ENCODE results near the gene PTAR1. TPM values are rescaled to one million over a fixed set of nuclear protein-coding genes. Genes with fewer than 3 reads are reported as not detected.
A peak's percentile ranks its signal among the peaks of the same experiment; 100 is the strongest.

The PTAR1 gene
- total and polyA plus RNA-seq, 3 donors from 2014 or later, result 27.0 to 72.2 (median 68.8) TPM

DNA sequence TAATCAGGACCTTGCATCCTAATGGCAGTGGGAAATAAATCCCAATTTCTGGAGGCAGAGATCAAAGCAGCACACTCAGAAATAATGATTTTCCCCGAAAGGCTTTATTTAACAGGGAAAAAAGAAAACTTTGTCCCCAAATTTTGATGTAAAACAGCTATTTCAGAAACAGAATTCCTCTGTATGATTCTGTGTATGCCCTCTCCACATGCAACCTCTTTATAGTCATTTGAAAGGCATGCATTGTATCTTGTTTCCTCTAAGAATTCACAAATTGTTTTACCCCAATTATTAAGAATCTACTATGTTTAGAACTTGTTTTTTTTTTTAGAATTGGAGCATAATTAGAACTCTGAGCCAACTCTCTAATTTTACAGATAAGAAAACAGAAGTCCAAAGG lies 2.7 kb upstream of the PTAR1 start:
- H3K9me3 ChIP-seq, result no peaks in the 10 kb centered on the region
- peaks cover 7% of the 10 kb centered on the region for H3K4me1 ChIP-seq
- H3K27ac ChIP-seq, result no peak overlapping the region
- H3K27me3 ChIP-seq, result no peaks in the 10 kb centered on the region
- no peak for TF ChIP-seq POLR2A (IDR thresholded peaks at IDR 0.05)
- TF ChIP-seq CTCF (IDR thresholded peaks at IDR 0.05), result no peak
- no peaks in the 10 kb centered on the region for H3K36me3 ChIP-seq (ENCODE audit: low read depth, missing control alignments)
- 74 to 84% methylated on average over 1 of the region's 1 CpG for WGBS, 2 donors
- no peak for DNase-seq
- no peak overlapping the region for H3K4me3 ChIP-seq
- intact Hi-C loops (cut with DNase I; ENCODE audit: low total_unique reads), result no loop called here

GRCh38 chr9:69760278-69760610 lies 433 bp upstream of the PTAR1 start:
- peaks cover 7% of the 10 kb centered on the region for H3K4me1 ChIP-seq
- H3K4me3 ChIP-seq, result peak overlapping the region; percentile 87 to 92
- intact Hi-C loops (cut with DNase I; ENCODE audit: low total_unique reads), result no loop called here
- DNase-seq, result no peak
- H3K9me3 ChIP-seq, result no peaks in the 10 kb centered on the region
- peak overlapping the region; percentile 67 to 97 for H3K27ac ChIP-seq
- TF ChIP-seq POLR2A (IDR thresholded peaks at IDR 0.05) (no peak), CTCF (IDR thresholded peaks at IDR 0.05) (no peak)
- no peaks in the 10 kb centered on the region for H3K36me3 ChIP-seq (ENCODE audit: low read depth, missing control alignments)
- 7% methylated on average over 7 of the region's 7 CpGs for WGBS, 2 donors
- H3K27me3 ChIP-seq, result no peaks in the 10 kb centered on the region

DNA sequence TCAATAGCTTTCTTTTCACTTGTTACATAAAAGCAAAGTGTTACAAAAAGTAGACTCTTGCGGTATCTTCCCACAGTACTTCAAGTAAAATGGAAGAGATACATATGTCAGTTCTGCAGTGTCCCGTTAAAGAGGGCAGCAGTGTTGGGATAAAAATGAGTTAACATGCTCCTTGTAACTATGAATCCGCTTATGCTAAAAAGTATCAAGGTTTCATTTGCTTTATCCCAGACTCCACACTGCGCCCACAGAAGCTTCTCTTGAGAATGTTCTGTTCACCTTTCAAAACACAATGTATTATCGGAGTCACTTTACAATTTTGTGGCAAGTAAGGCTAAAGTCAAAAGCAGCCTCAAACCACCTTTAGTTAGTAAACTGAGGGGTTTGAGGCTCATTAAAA lies 790 bp downstream of the PTAR1 start:
- peak; percentile 22 for DNase-seq
- intact Hi-C loops (cut with DNase I; ENCODE audit: low total_unique reads), result no loop called here
- Histone ChIP-seq H3K4me1 (peaks cover 7% of the 10 kb centered on the region), H3K27ac (peak overlapping the region; percentile 96 to 97), H3K9me3 (no peaks in the 10 kb centered on the region), H3K36me3 (ENCODE audit: low read depth, missing control alignments) (no peaks in the 10 kb centered on the region), H3K27me3 (no peaks in the 10 kb centered on the region), H3K4me3 (peak overlapping the region; percentile 87 to 92)
- 0 to 1% methylated on average over 5 of the region's 5 CpGs for WGBS, 2 donors
- TF ChIP-seq POLR2A (IDR thresholded peaks at IDR 0.05) (no peak), CTCF (IDR thresholded peaks at IDR 0.05) (no peak)

GRCh38 chr9:69757996-69758675 lies 1.7 kb downstream of the PTAR1 start:
- Histone ChIP-seq H3K9me3 (no peaks in the 10 kb centered on the region), H3K4me3 (no peak overlapping the region), H3K27ac (peak overlapping the region in 1 of 2 donors; percentile 97), H3K4me1 (peaks cover 7% of the 10 kb centered on the region), H3K36me3 (ENCODE audit: low read depth, missing control alignments) (no peaks in the 10 kb centered on the region), H3K27me3 (no peaks in the 10 kb centered on the region)
- DNase-seq, result no peak
- intact Hi-C loops (cut with DNase I; ENCODE audit: low total_unique reads), result no loop called here
- TF ChIP-seq POLR2A (IDR thresholded peaks at IDR 0.05) (no peak), CTCF (IDR thresholded peaks at IDR 0.05) (no peak)
- 41 to 49% methylated on average over 6 of the region's 6 CpGs for WGBS, 2 donors

DNA sequence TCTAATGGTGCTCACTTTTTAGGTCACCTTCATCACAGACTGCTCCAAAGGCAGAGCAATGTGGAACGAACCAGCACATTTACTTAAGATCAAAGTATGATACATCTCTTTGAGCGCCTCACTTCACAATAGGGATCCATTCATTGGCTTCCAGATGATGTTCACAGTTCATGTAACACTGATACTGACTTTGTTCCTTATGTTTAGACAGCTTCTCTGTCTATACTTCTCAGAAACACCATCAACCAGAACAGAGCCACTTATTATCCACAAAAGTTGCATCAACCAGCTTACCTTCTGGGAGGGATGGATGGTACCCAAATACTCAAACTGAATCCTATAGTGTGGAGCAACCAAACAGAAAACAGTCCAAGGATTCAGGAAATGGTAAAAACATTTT lies 4.6 kb downstream of the PTAR1 start:
- 91 to 93% methylated on average over 2 of the region's 2 CpGs for WGBS, 2 donors
- Histone ChIP-seq H3K27ac (no peak overlapping the region), H3K27me3 (no peaks in the 10 kb centered on the region), H3K4me1 (peaks cover 7% of the 10 kb centered on the region), H3K4me3 (no peak overlapping the region), H3K36me3 (ENCODE audit: low read depth, missing control alignments) (no peaks in the 10 kb centered on the region), H3K9me3 (no peaks in the 10 kb centered on the region)
- no peak for DNase-seq
- intact Hi-C loops (cut with DNase I; ENCODE audit: low total_unique reads), result no loop called here
- no peak for TF ChIP-seq POLR2A (IDR thresholded peaks at IDR 0.05)
- no peak for TF ChIP-seq CTCF (IDR thresholded peaks at IDR 0.05)
